Measurements from ENCODE around the gene CTPS1.

GRCh38 chr1:40951943-40952743 lies 27.4 kb upstream of the CTPS1 start:
- TF ChIP-seq POLR2A (IDR thresholded peaks at IDR 0.05) (no peak), CTCF (IDR thresholded peaks at IDR 0.05 in 8 of 11, conservative IDR thresholded peaks at IDR 0.05 in 3 of 11) (peak; percentile 45 to 89 (median 83)), POLR2AphosphoS5 (IDR thresholded peaks at IDR 0.05) (peak in 2 of 3 donors; percentile 26 to 27)
